HG02885 (cell line): ENCODE data around the gene GTF3C6.
"Not testable (repeated sequence)": the region's sequence is repeated elsewhere in the genome, so short reads cannot be mapped to it uniquely, and the experiment has no call there.

ENCODE experiments used
- ATAC-seq: cut with Tn5 transposase; IDR thresholded peaks from one replicate; pipeline ENCODE4 v1.9.1; 2021; ENCODE audit warnings: mild to moderate bottlenecking; ENCODE audit not compliant: unreplicated experiment, poor library complexity

Gene GTF3C6

GRCh38 chr6:110958329-110959192 lies at the start of gene GTF3C6:
TSS of gene GTF3C6 (plus strand) at chr6:110958706. CDS start at chr6:110958770, 64 bp downstream.
- peak; percentile 99 for ATAC-seq

GRCh38 chr6:110930781-110931180 lies 27.7 kb upstream of the GTF3C6 start:
- ATAC-seq: no peak

- ATAC-seq: no peak
These were observed 24.6 kb upstream of the GTF3C6 start for GRCh38 chr6:110933912-110934311.

- ATAC-seq: no peak
These were observed 24.1 kb upstream of the GTF3C6 start for GRCh38 chr6:110934381-110934898.

- no peak for ATAC-seq
These were observed 23.3 kb upstream of the GTF3C6 start for GRCh38 chr6:110935171-110935570.

- ATAC-seq: no peak
These were observed 20.3 kb upstream of the GTF3C6 start for GRCh38 chr6:110938171-110938570.

- ATAC-seq: no peak
These were observed 18.9 kb upstream of the GTF3C6 start for GRCh38 chr6:110939429-110940200.

- ATAC-seq: peak; percentile 100
These were observed 13.8 kb upstream of the GTF3C6 start for GRCh38 chr6:110944681-110945151.

GRCh38 chr6:110946498-110946897 lies 12.0 kb upstream of the GTF3C6 start:
- no peak for ATAC-seq

- ATAC-seq: no peak
These were observed 8.7 kb upstream of the GTF3C6 start for GRCh38 chr6:110949679-110950285.

GRCh38 chr6:110950440-110950839 lies 8.1 kb upstream of the GTF3C6 start:
- no peak for ATAC-seq

- no peak for ATAC-seq
These were observed 7.5 kb upstream of the GTF3C6 start for GRCh38 chr6:110951008-110951407.

- no peak for ATAC-seq
These were observed 6.3 kb upstream of the GTF3C6 start for GRCh38 chr6:110951986-110952794.

- no peak for ATAC-seq
These were observed 4.7 kb upstream of the GTF3C6 start for GRCh38 chr6:110953633-110954303.

- no peak for ATAC-seq
These were observed 1.5 kb downstream of the GTF3C6 start for GRCh38 chr6:110960014-110960390.

- not testable (repeated sequence) for ATAC-seq
These were observed 4.1 kb downstream of the GTF3C6 start for GRCh38 chr6:110962636-110963035.

GRCh38 chr6:110965629-110966229 lies 7.2 kb downstream of the GTF3C6 start:
- no peak for ATAC-seq

GRCh38 chr6:110968661-110969060 lies 10.2 kb downstream of the GTF3C6 start:
- not testable (repeated sequence) for ATAC-seq

- no peak for ATAC-seq
These were observed 13.0 kb downstream of the GTF3C6 start for GRCh38 chr6:110971468-110971867.
